H9 (cell line): ENCODE data around the gene ZSWIM8. TPM values are rescaled to one million over a fixed set of nuclear protein-coding genes. Genes with fewer than 3 reads are reported as not detected.

Experiments
- DNase-seq: peaks from one replicate; pipeline ENCODE4 v3.0.0-alpha.2; 2017
- H2AFZ ChIP-seq: one replicate; pipeline ENCODE4 v1.6.1; 2013; ENCODE audit warnings: mild to moderate bottlenecking, low read length, control low read depth, moderate library complexity
- H2AK5ac ChIP-seq: 2 replicates; pipeline ENCODE4 v1.6.1; 2013; ENCODE audit warnings: low read length, control low read depth, mixed read lengths; ENCODE audit not compliant: insufficient read length
- H2BK120ac ChIP-seq: one replicate; pipeline ENCODE4 v1.6.1; 2013; ENCODE audit warnings: low read depth, mild to moderate bottlenecking, low read length, control low read depth, inconsistent platforms; ENCODE audit not compliant: poor library complexity, severe bottlenecking
- H2BK12ac ChIP-seq: 2 replicates; pipeline ENCODE4 v1.6.1; 2013; ENCODE audit warnings: low read length, control low read depth, mixed read lengths, low read depth; ENCODE audit not compliant: insufficient read length
- H2BK15ac ChIP-seq: 2 replicates; pipeline ENCODE4 v1.6.1; 2013; ENCODE audit warnings: low read depth, low read length, control low read depth
- H2BK20ac ChIP-seq: one replicate; pipeline ENCODE4 v1.6.1; 2013; ENCODE audit warnings: low read depth, mild to moderate bottlenecking, low read length, control low read depth, inconsistent platforms; ENCODE audit not compliant: poor library complexity, severe bottlenecking
- H2BK5ac ChIP-seq: 2 replicates; pipeline ENCODE4 v1.6.1; 2013; ENCODE audit warnings: low read length, control low read depth, mixed read lengths; ENCODE audit not compliant: insufficient read length
- H3K14ac ChIP-seq: 2 replicates; pipeline ENCODE4 v1.6.1; 2013; ENCODE audit warnings: low read length, control low read depth; ENCODE audit not compliant: insufficient read depth
- H3K18ac ChIP-seq: 2 replicates; pipeline ENCODE4 v1.6.1; 2013; ENCODE audit warnings: low read depth, mild to moderate bottlenecking, mixed read lengths, low read length, control low read depth; ENCODE audit not compliant: insufficient read length
- H3K23ac ChIP-seq: 2 replicates; pipeline ENCODE4 v1.6.1; 2013; ENCODE audit warnings: low read length, control low read depth, mixed read lengths, low read depth; ENCODE audit not compliant: insufficient read length
- H3K23me2 ChIP-seq: 2 replicates; pipeline ENCODE4 v1.6.1; 2013; ENCODE audit warnings: low read depth, mild to moderate bottlenecking, mixed read lengths, low read length, control low read depth; ENCODE audit not compliant: insufficient read length, poor library complexity, severe bottlenecking
- H3K27ac ChIP-seq: 2 replicates; pipeline ENCODE4 v1.5.1; 2013; ENCODE audit warnings: low read length, control low read depth, mixed read lengths, low read depth; ENCODE audit not compliant: insufficient read length
- H3K27me3 ChIP-seq: 2 replicates; pipeline ENCODE4 v1.6.1; 2013; ENCODE audit warnings: low read length, control low read depth, inconsistent platforms; ENCODE audit not compliant: insufficient read depth
- H3K4ac ChIP-seq: 2 replicates; pipeline ENCODE4 v1.6.1; 2013; ENCODE audit warnings: low read depth, mild to moderate bottlenecking, control low read depth, inconsistent platforms, low read length, moderate library complexity
- H3K4me1 ChIP-seq: 2 replicates; pipeline ENCODE4 v1.6.1; 2013; ENCODE audit warnings: low read length, control low read depth, inconsistent platforms; ENCODE audit not compliant: insufficient read depth
- H3K4me2 ChIP-seq: 2 replicates; pipeline ENCODE4 v1.6.1; 2013; ENCODE audit warnings: low read length, control low read depth, mixed read lengths; ENCODE audit not compliant: insufficient read length, insufficient read depth
- H3K56ac ChIP-seq: 2 replicates; pipeline ENCODE4 v1.6.1; 2013; ENCODE audit warnings: low read depth, mild to moderate bottlenecking, mixed read lengths, low read length, control low read depth; ENCODE audit not compliant: insufficient read length
- H3K79me1 ChIP-seq: 2 replicates; pipeline ENCODE4 v1.6.1; 2013; ENCODE audit warnings: low read depth, mild to moderate bottlenecking, moderate library complexity, low read length, control low read depth, inconsistent platforms; ENCODE audit not compliant: insufficient read depth, poor library complexity, severe bottlenecking
- H3K79me2 ChIP-seq: 2 replicates; pipeline ENCODE4 v1.6.1; 2013; ENCODE audit warnings: low read length, control low read depth, inconsistent platforms; ENCODE audit not compliant: insufficient read depth
- H3K9ac ChIP-seq: 2 replicates; pipeline ENCODE4 v1.6.1; 2013; ENCODE audit warnings: low read length, control low read depth, mixed read lengths; ENCODE audit not compliant: insufficient read length; ENCODE audit errors: extremely low read depth
- H3K9me3 ChIP-seq: one replicate; pipeline ENCODE4 v1.6.1; 2013; ENCODE audit warnings: low read depth, low read length, inconsistent platforms; ENCODE audit not compliant: control insufficient read depth
- H3T11ph ChIP-seq: one replicate; pipeline ENCODE4 v1.6.1; 2013; ENCODE audit warnings: mild to moderate bottlenecking, low read length, control low read depth, inconsistent platforms
- H4K20me1 ChIP-seq: one replicate; pipeline ENCODE4 v1.6.1; 2013; ENCODE audit not compliant: control insufficient read depth, insufficient read length, insufficient read depth
- H4K5ac ChIP-seq: 2 replicates; pipeline ENCODE4 v1.6.1; 2013; ENCODE audit warnings: low read depth, mild to moderate bottlenecking, mixed read lengths, low read length, control low read depth; ENCODE audit not compliant: insufficient read length
- H4K8ac ChIP-seq: replicated peaks from 2 replicates; pipeline ENCODE4 v1.6.1; 2013; ENCODE audit warnings: low read length, control low read depth, mixed read lengths, low read depth; ENCODE audit not compliant: insufficient read length
- H4K91ac ChIP-seq: 2 replicates; pipeline ENCODE4 v1.6.1; 2013; ENCODE audit warnings: low read depth, mild to moderate bottlenecking, moderate library complexity, mixed read lengths, low read length, control low read depth; ENCODE audit not compliant: insufficient read length
- H3K27ac Mint-ChIP-seq, 3 experiments: 2 replicates in 2 of 3; 3 replicates in 1 of 3; pipeline ENCODE4 v1.8.0; 2020 to 2021; ENCODE audit warnings: mixed read lengths in 3 of 3, mild to moderate bottlenecking in 1 of 3, moderate library complexity in 1 of 3
- H3K27me3 Mint-ChIP-seq: 2 replicates; pipeline ENCODE4 v1.8.0; 2021; ENCODE audit warnings: low read depth, mild to moderate bottlenecking, moderate library complexity, mixed read lengths
- H3K36me3 Mint-ChIP-seq, 3 experiments: 2 replicates in 2 of 3; 3 replicates in 1 of 3; pipeline ENCODE4 v1.8.0; 2020 to 2021; ENCODE audit warnings: low read depth in 3 of 3, mixed read lengths in 3 of 3; ENCODE audit not compliant: insufficient read depth in 1 of 3
- H3K4me1 Mint-ChIP-seq, 2 experiments: 2 replicates each; pipeline ENCODE4 v1.8.0; 2020; ENCODE audit warnings: mixed read lengths in 2 of 2
- H3K4me3 Mint-ChIP-seq, 2 experiments: 2 replicates in 1 of 2; 3 replicates in 1 of 2; pipeline ENCODE4 v1.8.0; 2020 to 2021; ENCODE audit warnings: mild to moderate bottlenecking in 2 of 2, mixed read lengths in 2 of 2, moderate library complexity in 1 of 2
- H3K9me3 Mint-ChIP-seq, 2 experiments: 2 replicates in 1 of 2; 3 replicates in 1 of 2; pipeline ENCODE4 v1.8.0; 2020; ENCODE audit warnings: mild to moderate bottlenecking in 2 of 2, mixed read lengths in 2 of 2, moderate library complexity in 1 of 2
- CTCF ChIP-seq: fragments of 200-600 bp; sonication (generic); conservative IDR thresholded peaks from 3 replicates; pipeline ENCODE4 v1.8.0; 2021; ENCODE audit warnings: antibody characterized with exemption, mild to moderate bottlenecking
- WGBS: extraction: QIAGEN DNeasy Blood & Tissue Kit; methylation state at CpG from one replicate; pipeline ENCODE4 v1.1.7; 2013; ENCODE audit warnings: missing lambda C conversion rate, low lambda C conversion rate, mixed read lengths; ENCODE audit not compliant: insufficient read length; ENCODE audit errors: extremely low coverage; 5-methylcytosine and 5-hydroxymethylcytosine counted together
- total RNA-seq: library from RNA; stranded (reverse); gene quantifications from 2 replicates; pipeline ENCODE4 v1.2.1, GENCODE V29; 2021

ZSWIM8 gene
- total RNA-seq, 1 experiment from 2014 or later = 41.0 TPM

GRCh38 chr10:73790886-73791625 lies 5.7 kb downstream of the ZSWIM8 start:
- DNase-seq = no peak
- no peak overlapping the region for H4K8ac ChIP-seq
- Mint-ChIP-seq H3K27ac (no peak overlapping the region), H3K4me1 (peaks cover 7 to 10% of the 10 kb centered on the region in 2 experiments), H3K4me3 (no peak overlapping the region), H3K9me3 (no peaks in the 10 kb centered on the region), H3K36me3 (peaks cover 27 to 54% (median 38%) of the 10 kb centered on the region in 3 experiments; a peak in 6 of 7 replicates), H3K27me3 (no peaks in the 10 kb centered on the region)
- H3K27me3 ChIP-seq = no peaks in the 10 kb centered on the region
- H3K79me2 ChIP-seq = peaks cover 4% of the 10 kb centered on the region; the same call in 1 of the 2 replicates
- H2BK20ac ChIP-seq = no peak overlapping the region
- H2AFZ ChIP-seq = no peak overlapping the region
- WGBS = no CpG with 5 or more reads among the region's 22 CpGs
- H3K4me1 ChIP-seq = peaks cover 2% of the 10 kb centered on the region; the same call in 1 of the 2 replicates
- H3K79me1 ChIP-seq = no peaks in the 10 kb centered on the region
- H4K91ac ChIP-seq = no peak overlapping the region
- no peak overlapping the region for H2BK120ac ChIP-seq
- H3K4me2 ChIP-seq = no peak overlapping the region
- H2BK15ac ChIP-seq = no peak overlapping the region
- H3T11ph ChIP-seq = no peak overlapping the region
- H4K20me1 ChIP-seq = no peaks in the 10 kb centered on the region
- no peak overlapping the region for H3K27ac ChIP-seq
- no peak overlapping the region for H3K23ac ChIP-seq
- no peak overlapping the region for H3K4ac ChIP-seq
- no peak for TF ChIP-seq CTCF
- H3K56ac ChIP-seq = no peak overlapping the region
- H2BK5ac ChIP-seq = no peak overlapping the region
- no peaks in the 10 kb centered on the region for H3K9me3 ChIP-seq
- no peak overlapping the region; the same call in 1 of the 2 replicates for H3K14ac ChIP-seq
- H3K18ac ChIP-seq = no peak overlapping the region
- peaks cover 5% of the 10 kb centered on the region for H3K23me2 ChIP-seq
- no peak overlapping the region for H2BK12ac ChIP-seq
- no peak overlapping the region for H3K9ac ChIP-seq
- no peak overlapping the region for H2AK5ac ChIP-seq
- no peak overlapping the region for H4K5ac ChIP-seq
